Vagina (tissue), 2 donors: ENCODE measurements around the gene PIK3R5.

Experiments used
- CTCF ChIP-seq, 3 experiments: fragments of 450-650 bp in 2 of 3; fragments of 200-600 bp in 1 of 3; sonication (generic) in 1 of 3; IDR thresholded peaks; one replicate each; pipeline ENCODE4 v1.5.1; 2017 to 2019; ENCODE audit warnings: antibody characterized with exemption in 3 of 3, mild to moderate bottlenecking in 2 of 3, moderate library complexity in 2 of 3
- POLR2A ChIP-seq, 2 donors: fragments of 450-650 bp; IDR thresholded peaks; one replicate each; pipeline ENCODE4 v1.6.1; 2017; ENCODE audit warnings: antibody characterized with exemption in 2 of 2, mild to moderate bottlenecking in 2 of 2, moderate library complexity in 2 of 2

- TF ChIP-seq CTCF (IDR thresholded peaks at IDR 0.05): no peak
- no peak for TF ChIP-seq POLR2A (IDR thresholded peaks at IDR 0.05)
Measured at GRCh38 chr17:8963647-8964258, 1.8 kb downstream of the PIK3R5 start.
